Type B pancreatic cell (in vitro differentiated cells): ENCODE data around the gene CRABP1. TPM values are rescaled to one million over a fixed set of nuclear protein-coding genes. Genes with fewer than 3 reads are reported as not detected.
"Not testable (repeated sequence)": the region's sequence is repeated elsewhere in the genome, so short reads cannot be mapped to it uniquely, and the experiment has no call there.

ENCODE experiments used
- DNase-seq: peaks from one replicate; pipeline ENCODE4 v3.0.0; 2021; ENCODE audit warnings: mixed read lengths; ENCODE audit not compliant: unreplicated experiment; ENCODE audit errors: extremely low spot score
- H3K27ac Mint-ChIP-seq: 2 replicates; pipeline ENCODE4 v1.8.0; 2021; ENCODE audit warnings: mild to moderate bottlenecking, mixed read lengths
- H3K27me3 Mint-ChIP-seq: 2 replicates; pipeline ENCODE4 v1.8.0; 2021; ENCODE audit warnings: mixed read lengths
- H3K36me3 Mint-ChIP-seq: 2 replicates; pipeline ENCODE4 v1.8.0; 2021; ENCODE audit warnings: mixed read lengths
- H3K4me1 Mint-ChIP-seq: one replicate; pipeline ENCODE4 v1.8.0; 2021; ENCODE audit warnings: mixed read lengths; ENCODE audit not compliant: unreplicated experiment
- H3K4me3 Mint-ChIP-seq: 2 replicates; pipeline ENCODE4 v1.8.0; 2021; ENCODE audit warnings: mild to moderate bottlenecking, mixed read lengths
- H3K9me3 Mint-ChIP-seq: 2 replicates; pipeline ENCODE4 v1.8.0; 2021; ENCODE audit warnings: mixed read lengths
- CTCF ChIP-seq: fragments of 200-600 bp; sonication (generic); conservative IDR thresholded peaks from 2 replicates; pipeline ENCODE4 v1.5.0; 2021; ENCODE audit warnings: antibody characterized with exemption, mild to moderate bottlenecking
- total RNA-seq: library from RNA; stranded (reverse); gene quantifications from 2 replicates; pipeline ENCODE4 v1.2.1, GENCODE V29; 2021; ENCODE audit warnings: low replicate concordance

Gene CRABP1
- total RNA-seq, 1 donor from 2014 or later, result 685 TPM

DNA sequence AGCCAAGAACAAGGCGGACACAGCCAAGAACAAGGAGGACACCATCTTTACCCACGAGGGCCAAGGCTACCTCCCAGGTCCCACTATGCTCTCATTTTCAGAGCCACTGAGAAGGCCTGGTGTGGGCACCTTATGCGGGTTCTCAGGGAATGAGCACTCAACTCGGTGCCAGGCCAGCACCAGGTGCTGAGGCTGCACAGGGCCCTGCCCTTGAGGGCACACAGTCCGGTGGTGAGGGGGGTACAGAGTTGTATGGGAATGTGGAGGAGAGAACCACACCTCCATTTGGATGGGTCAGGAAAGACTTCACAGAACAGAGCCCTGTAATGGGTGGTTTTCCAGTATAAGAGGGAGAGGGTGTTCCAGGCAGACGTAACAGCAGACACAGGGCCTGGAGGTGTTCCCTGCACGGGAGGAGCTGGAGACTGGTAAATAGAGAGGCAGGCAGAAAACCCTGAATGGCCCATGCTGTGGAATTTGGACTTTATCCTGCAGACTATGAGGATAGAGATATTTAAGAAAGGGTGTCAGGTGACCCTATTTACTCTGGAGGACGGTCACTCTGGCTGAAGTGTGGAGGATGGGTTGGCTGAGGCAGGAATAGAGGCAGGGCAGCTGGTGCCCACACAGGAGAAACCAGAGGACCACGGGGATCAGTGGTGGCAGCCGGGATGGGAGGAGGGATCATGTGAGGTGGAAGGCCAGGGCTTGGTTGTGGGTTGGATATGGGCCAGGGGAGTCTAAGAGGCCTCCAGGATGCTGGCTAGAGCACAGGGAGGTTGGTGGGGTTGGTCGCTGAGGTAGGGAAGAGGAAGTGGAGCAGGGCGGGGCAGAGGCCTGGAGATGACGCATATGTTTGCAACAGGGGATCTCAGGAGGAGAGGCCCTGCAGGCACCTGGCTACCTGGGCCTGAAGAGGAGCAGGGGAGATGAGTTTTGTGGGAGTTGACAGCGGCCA, 34.6 kb downstream of the CRABP1 start:
- H3K4me3 Mint-ChIP-seq, result no peak overlapping the region
- H3K4me1 Mint-ChIP-seq, result peaks cover 9% of the 10 kb centered on the region
- H3K27ac Mint-ChIP-seq, result peak overlapping the region; percentile 95
- no peak for TF ChIP-seq CTCF
- H3K27me3 Mint-ChIP-seq, result peaks cover 8% of the 10 kb centered on the region
- no peaks in the 10 kb centered on the region for H3K36me3 Mint-ChIP-seq
- DNase-seq, result no peak
- H3K9me3 Mint-ChIP-seq, result no peaks in the 10 kb centered on the region

DNA sequence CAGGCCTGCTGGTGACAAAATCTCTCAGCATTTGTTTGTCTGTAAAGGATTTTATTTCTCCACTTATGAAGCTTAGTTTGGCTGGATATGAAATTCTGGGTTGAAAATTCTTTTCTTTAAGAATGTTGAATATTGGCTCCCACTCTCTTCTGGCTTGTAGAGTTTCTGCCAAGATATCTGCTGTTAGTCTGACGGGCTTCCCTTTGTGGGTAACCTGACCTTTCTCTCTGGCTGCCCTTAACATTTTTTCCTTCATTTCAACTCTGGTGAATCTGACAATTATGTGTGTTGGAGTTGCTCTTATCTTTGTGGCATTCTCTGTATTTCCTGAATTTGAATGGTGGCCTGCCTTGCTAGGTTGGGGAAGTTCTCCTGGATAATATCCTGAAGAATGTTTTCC, 40.0 kb downstream of the CRABP1 start:
- DNase-seq, H3K27ac Mint-ChIP-seq, H3K4me3 Mint-ChIP-seq, H3K36me3 Mint-ChIP-seq, H3K9me3 Mint-ChIP-seq: not testable (repeated sequence)
- peaks cover 16% of the 10 kb centered on the region for H3K27me3 Mint-ChIP-seq
- H3K4me1 Mint-ChIP-seq, result peaks cover 10% of the 10 kb centered on the region

DNA sequence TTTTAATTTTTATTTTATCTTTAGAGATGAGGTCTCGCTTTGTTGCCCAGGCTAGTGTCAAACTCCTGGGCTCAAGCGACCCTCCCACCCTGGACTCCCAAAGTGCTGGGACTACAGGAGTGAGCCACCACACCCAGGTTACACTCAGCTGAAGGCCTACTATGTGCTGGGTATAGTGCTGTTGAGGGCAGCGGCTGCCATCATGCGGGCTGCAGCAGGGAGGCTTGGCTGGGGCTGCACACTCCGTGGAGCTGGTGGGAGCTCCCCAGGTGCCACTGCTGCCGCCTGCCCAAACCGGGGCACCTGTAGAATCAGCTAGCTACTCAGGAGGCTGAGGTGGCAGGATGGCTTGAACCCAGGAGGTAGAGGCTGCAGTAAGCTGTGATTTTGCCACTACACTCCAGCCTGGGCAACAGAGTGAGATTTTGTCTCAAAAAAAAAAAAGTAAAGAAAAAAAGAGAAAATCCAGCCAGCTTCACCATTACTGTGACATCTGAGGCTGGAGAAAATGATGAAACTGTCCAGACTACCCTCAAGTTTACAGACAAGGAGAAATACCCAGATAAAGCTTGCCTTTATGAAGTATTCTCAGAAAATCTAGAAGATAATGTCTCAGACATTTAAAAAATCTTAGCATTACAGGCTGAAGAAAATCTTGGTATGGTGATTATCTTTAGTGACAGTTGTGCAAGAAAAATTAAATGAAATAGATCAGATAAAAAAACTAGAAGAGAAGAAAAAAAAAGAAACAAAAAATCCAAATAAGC, 42.1 kb downstream of the CRABP1 start:
- DNase-seq, result no peak
- Mint-ChIP-seq H3K4me3 (no peak overlapping the region), H3K27me3 (peaks cover 32% of the 10 kb centered on the region), H3K36me3 (no peaks in the 10 kb centered on the region), H3K9me3 (peaks cover 5% of the 10 kb centered on the region), H3K4me1 (peaks cover 24% of the 10 kb centered on the region), H3K27ac (no peak overlapping the region)
- no peak for TF ChIP-seq CTCF

- peaks cover 5% of the 10 kb centered on the region for H3K9me3 Mint-ChIP-seq
- no peak overlapping the region for H3K4me3 Mint-ChIP-seq
- peaks cover 35% of the 10 kb centered on the region for H3K4me1 Mint-ChIP-seq
- TF ChIP-seq CTCF, result no peak
- DNase-seq, result no peak
- no peaks in the 10 kb centered on the region for H3K36me3 Mint-ChIP-seq
- no peak overlapping the region for H3K27ac Mint-ChIP-seq
- peaks cover 30% of the 10 kb centered on the region for H3K27me3 Mint-ChIP-seq
Measured at GRCh38 chr15:78384651-78385050, 44.5 kb downstream of the CRABP1 start.

- no peak for TF ChIP-seq CTCF
Measured at GRCh38 chr15:78387246-78388037, 47.3 kb downstream of the CRABP1 start.

More at GRCh38 chr15:78387246-78388037, 47.3 kb downstream of the CRABP1 start:
- no peak for DNase-seq
- Mint-ChIP-seq H3K36me3 (no peaks in the 10 kb centered on the region), H3K27me3 (peaks cover 30% of the 10 kb centered on the region), H3K27ac (no peak overlapping the region), H3K9me3 (no peaks in the 10 kb centered on the region), H3K4me1 (peaks cover 54% of the 10 kb centered on the region), H3K4me3 (no peak overlapping the region)
